HS-5 (cell line): ENCODE data around the gene ZNF473.
"Not testable (repeated sequence)": the region's sequence is repeated elsewhere in the genome, so short reads cannot be mapped to it uniquely, and the experiment has no call there.

Source experiments
- DNase-seq: peaks from one replicate; pipeline ENCODE4 v3.0.0-alpha.2; 2012; ENCODE audit warnings: low read depth

The ZNF473 gene

DNA sequence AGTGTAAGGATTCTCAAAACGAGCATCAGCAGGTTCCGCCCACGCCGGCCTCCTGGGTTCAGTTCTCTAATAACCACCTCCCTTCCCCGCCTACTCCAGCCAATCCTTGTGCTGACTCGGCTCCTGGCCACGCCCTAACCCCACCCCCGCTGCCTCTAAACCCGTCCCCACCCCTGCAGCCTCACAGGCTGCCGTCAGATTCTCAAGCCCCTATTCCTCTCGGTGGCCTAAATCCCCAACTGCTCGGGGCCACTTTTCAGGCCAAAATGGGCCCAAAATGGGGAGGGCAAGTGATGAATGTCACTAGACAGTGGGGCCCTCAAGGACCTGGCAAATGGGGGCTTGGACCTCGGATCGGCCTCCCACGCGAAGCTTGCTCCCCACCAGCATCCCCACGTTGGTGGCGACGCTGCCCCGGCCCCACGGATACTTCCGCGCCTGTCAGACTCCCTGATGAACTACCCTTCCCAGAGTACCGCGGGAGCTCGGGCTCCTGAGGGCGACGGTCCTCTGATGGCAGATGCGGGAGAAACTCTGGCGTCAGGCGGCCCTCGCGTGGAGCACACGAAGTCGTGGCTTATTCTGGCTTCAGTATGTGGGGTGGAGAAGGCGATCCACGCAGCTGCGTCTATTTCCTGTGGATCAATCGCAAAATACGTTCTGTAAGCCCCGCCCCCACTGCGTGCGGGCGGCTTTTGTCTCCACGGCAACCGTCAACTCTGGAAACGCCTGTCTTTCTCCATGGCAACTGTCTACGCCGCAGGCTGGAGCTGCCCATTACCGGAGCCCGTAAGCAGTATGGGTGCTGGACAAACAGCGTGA, 24.8 kb downstream of the ZNF473 start:
- DNase-seq = no peak

DNA sequence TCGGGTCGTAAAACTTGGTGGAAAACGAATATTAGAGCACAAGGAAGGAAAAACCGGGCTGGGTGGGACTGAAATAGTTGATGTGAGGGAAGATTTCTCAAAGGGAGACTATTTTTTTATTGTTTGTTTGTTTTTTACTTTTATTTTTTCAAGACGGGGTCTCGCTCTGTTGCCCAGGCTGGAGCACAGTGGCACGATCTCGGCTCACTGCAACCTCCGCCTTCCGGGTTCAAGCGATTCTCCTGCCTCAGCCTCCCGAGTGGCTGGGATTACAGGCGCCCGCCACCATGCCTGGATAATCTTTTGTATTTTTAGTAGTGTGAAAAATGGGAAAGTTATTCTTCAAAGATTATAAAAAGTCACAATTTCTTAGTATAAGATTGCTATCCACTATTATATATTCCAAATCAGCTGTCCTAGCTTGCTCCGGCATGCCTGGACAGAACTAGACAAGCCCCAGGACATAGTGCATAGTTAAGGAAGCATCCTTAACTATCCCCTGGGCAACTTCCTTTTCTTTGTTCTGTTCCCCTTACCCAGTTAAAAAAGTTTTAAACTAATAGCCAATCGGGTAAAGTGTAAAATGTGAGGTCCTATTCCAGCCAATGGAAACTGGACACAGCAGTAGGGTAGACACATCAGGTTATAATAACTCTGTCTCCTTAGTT, 25.6 kb downstream of the ZNF473 start:
- not testable (repeated sequence) for DNase-seq

DNA sequence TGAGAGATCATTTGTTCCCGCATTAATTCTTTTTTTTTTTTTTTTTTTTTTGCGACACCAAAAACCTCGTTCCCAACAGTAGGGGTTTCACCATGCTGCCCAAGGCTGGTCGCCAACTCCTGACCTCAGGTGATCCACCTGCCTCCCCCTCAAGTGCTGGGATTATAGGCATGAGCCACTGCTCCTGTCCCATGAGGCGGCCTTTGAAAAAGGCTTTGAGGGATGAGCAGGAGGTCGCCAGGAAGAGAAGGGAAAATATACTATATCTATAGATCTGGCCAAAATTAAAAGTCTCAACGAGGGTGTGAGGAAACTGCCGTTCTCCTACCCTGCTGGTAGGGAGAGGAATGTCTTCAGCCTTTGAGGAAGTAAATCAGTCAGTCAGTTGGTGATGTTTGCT, 26.2 kb downstream of the ZNF473 start:
- DNase-seq = no peak

DNA sequence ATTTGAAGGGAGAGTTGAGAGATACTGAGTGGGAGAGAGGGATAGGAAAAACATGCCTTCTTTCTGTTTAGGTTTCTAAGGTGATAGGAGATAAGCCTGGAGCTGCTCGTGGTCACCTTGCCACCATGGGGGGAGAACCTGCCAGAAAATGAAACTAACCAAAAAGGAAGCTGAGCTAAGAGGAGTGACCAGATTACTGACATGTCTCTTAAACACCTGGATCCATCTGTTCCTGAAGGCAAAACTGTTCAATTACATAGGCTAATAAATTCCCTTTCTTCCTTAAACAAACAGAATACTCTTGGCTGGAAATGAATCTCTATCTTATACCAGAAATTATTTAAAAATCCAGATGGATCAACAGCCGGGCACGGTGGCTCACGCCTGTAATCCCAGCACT, 27.3 kb downstream of the ZNF473 start:
- no peak for DNase-seq

DNA sequence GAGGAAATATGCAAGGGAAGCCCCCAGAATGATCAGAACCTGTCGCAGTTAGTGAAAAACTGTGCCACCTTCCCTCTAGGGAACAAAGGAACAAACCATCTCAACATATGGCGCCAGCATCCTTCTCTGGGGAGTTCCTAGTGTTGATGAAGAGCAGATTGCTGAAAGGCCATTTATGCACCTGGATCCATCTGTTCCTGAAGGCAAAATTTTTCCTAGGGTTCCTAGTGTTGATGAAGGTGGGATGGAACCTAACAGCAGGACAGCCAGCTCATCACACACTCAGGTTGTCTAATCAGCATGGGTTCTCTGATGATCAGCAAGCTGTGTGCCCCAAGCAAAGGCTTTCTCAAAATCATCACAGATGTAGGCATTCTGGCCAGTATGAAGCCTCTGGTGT, 32.6 kb downstream of the ZNF473 start:
- no peak for DNase-seq

DNA sequence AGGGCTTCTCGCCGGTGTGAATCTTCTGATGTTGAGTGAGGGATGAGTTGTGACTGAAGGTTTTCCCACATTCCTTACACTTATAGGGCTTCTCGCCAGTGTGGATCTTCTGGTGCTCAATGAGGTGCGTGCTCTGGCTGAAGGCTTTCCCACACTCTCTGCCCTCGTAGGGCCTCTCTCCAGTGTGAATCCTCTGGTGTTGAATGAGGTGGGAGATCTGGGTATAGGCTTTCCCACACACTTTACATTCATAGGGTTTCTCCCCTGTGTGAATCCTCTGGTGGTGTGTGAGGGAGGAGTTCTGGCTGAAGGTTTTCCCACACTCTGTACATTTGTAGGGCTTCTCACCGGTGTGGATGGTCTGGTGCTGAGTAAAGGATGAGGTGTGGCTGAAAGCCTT, 33.2 kb downstream of the ZNF473 start:
- DNase-seq = no peak

DNA sequence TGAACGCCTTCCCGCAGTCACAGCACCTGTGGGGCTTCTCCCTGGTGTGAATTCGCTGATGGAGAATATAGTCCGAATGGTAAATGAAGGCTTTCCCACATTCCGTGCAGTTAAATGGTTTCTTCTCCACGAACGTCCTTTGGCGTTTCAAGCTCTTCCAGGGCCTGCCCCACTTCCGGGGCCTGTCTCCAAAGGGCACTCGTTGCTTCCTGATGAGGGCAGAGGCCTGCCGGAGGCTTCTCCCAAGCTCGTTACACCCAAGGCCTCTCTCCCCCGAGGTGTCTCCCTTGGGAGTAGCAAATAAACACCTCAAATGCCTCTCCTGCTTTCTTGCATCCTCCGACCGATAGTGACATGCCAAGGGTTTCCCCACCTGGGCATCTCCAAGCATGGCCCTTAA, 34.3 kb downstream of the ZNF473 start:
- DNase-seq = no peak

DNA sequence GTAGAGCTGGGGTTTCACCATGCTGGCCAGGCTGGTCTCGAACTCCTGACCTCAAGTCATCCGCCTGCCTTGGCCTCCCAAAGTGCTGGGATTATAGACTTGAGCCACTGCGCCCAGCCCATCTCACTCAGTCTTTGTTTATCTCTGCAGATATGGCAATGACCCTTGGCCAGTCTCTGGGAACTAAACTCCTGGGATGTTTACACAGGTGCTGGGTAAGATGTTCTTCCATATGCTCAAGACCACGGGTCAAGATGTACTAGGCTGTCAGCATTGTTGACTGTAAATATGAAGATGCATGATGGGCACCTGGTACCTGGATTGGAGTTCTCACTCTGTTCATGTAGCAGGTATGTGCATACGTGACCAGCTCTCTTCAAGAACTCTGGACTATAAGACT, 35.8 kb downstream of the ZNF473 start:
- no peak for DNase-seq

DNA sequence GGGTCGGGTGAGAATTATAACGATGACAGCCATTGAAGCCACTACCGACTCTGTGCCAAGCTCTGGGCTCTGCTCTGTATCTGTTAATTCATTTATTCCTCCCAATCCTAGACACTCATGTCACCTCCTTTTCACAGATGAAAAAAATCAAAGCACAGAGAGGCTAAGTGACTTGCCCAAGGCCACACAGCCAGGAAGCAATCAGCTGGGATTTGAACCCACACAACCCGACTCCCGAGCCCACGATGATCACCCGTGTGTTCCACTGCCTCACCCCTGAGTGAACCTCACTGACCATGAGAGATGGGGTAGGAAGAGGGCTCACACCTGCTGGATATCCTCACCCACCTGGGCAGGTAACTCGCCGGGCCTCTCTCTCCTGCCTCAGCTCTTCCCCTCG, 40.1 kb downstream of the ZNF473 start:
- no peak for DNase-seq

DNA sequence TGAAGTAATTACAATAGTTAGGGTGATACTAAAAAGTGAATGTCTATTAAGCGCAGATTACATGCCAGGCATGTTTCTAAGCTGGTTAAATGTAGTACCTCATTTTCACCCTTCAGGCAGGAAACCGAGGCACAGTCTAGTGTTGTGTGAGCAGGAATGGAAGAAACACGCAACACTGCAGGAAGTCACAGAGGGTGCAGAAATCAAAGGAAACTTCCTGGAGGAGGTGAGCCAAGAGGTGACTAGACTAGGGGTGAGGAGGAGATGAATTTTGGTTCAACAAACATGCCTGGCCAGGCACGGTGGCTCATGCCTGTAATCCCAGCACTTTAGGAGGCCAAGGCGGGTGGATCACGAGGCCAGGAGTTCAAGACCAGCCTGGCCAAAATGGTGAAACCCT, 41.8 kb downstream of the ZNF473 start:
- no peak for DNase-seq

DNA sequence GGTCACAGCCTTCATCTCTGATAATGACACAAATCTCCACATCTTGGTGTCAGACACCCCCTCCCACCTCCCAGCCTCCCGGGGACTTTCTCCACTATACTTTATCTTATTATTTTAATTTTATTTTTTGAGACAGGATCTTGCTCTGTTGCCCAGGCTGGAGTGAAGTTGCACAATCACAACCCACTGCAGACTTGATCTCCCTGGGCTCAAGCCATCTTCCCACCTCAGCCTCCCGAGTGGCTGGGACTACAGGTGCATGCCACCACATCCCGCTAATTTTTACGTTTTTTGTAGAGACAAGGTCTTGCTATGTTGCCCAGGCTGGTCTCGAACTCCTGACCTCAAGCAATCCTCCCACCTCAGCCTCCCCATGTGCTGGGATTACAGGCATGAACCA, 42.6 kb downstream of the ZNF473 start:
- not testable (repeated sequence) for DNase-seq

DNA sequence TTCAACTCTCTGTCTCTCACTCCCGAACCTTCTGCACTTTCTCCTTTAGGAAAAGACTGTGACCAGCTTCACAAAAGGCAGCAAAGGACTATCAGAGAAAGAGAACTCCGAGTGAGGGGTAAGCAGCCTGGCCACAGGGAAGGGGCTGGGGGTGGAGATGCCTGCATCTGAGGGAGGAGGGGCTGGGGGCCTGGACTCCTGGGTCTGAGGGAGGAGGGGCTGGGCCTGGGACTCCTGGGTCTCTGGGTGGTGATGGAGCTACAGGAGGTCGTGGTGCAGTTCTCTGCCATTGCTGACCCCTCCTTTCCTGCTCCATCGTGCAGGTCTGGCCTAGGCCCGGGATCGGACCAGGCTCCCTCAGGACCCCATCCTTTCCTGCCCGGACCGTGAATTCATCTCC, 49.3 kb downstream of the ZNF473 start:
- not testable (repeated sequence) for DNase-seq

DNA sequence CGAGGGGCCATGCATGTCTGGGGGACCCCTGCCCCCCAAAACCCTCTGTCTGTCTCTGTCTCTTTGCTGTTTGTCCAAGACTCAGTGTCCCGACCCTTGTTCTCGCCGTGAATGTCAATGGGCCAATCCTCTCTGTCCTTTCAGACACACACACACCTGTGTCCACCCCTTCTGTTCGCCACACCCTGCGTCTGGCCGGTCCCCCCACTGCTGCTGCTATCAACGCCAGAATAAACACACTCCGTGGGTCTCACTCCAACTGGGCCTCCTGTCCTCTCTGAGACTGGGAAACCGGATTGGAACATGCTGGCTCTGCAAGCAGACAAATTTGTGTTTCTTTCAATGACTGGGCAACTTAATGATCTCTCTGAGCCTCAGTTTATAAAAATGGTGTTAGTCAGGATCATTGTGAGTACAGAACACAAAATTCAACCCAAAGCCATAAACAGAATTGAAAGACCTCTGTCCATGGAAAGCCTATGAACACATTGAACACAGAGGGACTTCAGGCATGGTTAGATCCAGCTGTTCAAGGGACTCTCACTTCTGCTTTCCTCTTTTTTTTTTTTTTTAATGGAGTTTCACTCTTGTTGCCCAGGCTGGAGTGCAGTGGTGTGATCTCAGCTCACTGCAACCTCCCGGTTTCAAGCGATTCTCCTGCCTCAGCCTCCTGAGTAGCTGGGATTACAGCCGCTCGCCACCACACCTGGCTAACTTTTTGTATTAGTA, 50.0 kb downstream of the ZNF473 start:
- not testable (repeated sequence) for DNase-seq

DNA sequence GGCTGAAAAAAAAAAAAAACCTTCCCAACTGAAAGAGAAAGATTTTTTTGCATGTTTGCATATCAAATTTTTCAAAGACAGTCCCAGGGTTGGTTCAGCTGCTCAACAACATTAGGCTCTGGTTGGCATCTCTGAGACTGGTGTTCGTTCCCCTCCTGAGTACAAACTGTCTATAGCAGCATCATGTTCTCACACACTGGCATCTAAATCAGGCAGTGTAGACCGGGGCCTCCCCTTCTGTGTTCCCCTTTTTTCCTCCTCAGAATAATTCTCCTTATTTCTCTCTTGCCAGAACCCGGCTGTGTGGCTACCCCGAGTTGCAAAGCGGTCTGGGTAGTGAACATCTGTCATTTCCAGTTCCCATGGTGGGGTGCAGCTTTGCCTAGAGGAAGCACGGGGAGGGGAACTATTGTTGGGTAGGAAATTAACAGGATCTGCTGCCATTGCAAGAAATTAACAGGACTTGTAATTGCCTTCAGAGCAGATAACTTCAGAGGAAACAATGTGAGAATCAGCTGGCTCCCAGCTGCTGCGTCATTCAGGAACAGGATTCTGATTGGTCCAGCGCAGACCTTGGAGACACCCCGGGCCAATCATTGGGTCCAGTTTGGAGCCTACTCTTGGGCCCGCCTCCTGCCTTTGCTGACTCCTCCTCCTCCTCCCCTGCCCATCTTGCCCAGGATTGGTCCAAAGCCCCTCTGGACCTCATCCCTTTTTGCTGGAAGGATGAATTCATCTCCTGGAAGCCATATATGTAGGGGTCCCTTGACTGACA, 51.0 kb downstream of the ZNF473 start:
- DNase-seq = not testable (repeated sequence)

DNA sequence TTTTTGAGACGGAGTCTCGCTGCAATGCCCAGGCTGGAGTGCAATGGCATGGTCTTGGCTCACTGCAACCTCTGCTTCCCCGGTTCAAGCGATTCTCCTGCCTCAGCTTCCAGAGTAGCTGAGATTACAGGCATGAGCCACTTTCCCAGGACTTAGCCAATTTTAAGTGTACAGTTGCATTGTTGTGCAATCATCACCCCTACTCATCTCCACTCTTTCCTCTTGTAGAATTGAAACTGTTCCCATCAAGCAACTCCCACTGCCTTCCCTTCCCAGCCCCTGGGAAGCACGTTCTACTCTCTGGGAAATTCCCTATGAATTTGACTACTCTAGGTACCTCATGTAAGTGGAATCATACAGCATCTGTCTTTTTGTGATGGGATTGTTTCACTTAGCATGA, 53.2 kb downstream of the ZNF473 start:
- not testable (repeated sequence) for DNase-seq

DNA sequence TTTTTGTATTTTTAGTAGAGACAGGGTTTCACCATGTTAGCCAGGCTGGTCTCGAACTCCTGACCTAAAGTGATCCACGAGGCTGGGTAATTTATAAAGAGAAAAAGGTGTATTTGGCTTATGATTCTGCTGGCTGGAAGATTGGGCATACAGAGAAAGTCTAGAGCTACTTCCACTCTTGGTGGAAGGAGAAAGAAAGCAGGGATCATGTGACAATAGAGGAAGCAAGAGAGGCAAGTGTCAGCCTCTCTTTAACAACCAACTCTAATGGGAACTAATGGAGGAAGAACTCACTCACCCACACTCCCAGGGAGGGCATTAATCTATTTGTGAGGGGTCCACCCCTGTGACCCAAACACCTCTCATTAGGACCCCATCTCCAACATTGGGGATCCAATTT, 58.6 kb downstream of the ZNF473 start:
- DNase-seq = not testable (repeated sequence)

DNA sequence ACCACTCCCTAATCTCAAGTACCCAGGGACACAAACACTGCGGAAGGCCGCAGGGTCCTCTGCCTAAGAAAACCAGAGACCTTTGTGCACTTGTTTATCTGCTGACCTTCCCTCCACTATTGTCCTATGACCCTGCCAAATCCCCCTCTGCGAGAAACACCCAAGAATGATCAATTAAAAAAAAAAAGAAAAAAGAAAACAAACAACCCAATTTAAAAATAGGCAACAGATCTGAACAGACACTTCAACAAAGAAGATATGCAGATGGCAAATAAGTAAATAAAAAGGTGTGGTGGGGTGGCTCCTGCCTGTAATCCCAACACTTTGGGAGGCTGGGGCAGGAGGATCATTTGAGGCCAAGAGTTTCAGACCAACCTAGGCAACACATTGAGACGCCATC, 61.3 kb downstream of the ZNF473 start:
- DNase-seq = not testable (repeated sequence)

DNA sequence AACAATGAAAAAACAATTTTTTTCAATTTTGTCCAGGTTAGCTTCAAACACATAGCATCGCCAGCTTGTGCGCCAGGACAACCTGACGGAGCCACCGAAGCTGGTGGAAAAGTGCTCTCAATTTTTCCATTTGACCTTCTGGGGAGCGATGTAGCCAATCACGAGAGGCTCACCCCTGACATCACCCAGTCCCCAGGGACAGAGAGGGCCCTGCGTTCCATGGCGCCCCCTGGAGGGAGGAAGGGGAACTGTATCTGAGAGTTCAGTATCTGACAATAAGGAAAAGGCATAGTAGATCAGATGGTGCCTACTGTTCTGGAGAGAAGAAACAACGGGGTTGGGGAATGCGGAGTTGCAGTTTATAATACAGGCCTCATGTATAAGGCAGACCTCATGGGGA, 64.9 kb downstream of the ZNF473 start:
- DNase-seq = not testable (repeated sequence)

DNA sequence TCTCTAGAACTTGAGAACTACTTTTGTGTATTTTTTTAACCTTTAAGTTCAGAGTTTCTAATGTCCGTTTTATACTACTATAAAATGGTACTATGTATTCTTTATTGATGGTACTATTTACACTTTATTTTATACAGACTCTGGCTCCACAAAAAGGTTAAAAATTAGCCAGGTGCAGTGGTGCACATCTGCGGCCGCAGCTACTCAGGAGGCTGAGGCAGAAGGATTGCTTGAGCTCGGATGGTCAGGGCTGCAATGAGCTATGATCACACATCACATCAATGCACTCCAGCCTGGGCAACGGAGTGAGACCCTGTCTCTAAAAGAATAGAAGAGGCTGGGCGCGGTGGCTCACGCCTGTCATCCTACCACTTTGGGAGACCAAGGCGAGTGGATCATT, 66.0 kb downstream of the ZNF473 start:
- not testable (repeated sequence) for DNase-seq

DNA sequence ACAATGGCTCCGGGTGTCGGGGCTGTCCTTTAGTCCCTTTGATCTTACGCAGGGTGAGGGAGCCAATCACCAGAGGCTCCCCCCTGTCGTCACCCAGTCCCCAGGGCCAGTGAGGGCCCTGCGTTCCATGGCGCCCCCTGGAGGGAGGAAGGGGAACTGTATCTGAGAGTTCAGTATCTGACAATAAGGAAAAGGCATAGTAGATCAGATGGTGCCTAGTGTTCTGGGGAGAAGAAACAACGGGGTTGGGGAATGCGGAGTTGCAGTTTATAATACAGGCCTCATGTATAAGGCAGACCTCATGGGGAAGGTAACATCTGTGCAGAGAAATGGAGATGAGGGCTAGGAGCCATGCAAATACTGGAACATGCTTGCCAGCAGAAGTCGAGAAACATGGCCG, 66.8 kb downstream of the ZNF473 start:
- not testable (repeated sequence) for DNase-seq

DNA sequence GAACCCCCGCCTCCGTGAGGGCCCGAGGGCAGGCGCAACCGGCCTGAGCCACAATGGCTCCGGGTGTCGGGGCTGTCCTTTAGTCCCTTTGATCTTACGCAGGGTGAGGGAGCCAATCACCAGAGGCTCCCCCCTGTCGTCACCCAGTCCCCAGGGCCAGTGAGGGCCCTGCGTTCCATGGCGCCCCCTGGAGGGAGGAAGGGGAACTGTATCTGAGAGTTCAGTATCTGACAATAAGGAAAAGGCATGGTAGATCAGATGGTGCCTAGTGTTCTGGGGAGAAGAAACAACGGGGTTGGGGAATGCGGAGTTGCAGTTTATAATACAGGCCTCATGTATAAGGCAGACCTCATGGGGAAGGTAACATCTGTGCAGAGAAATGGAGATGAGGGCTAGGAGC, 72.1 kb downstream of the ZNF473 start:
- not testable (repeated sequence) for DNase-seq

DNA sequence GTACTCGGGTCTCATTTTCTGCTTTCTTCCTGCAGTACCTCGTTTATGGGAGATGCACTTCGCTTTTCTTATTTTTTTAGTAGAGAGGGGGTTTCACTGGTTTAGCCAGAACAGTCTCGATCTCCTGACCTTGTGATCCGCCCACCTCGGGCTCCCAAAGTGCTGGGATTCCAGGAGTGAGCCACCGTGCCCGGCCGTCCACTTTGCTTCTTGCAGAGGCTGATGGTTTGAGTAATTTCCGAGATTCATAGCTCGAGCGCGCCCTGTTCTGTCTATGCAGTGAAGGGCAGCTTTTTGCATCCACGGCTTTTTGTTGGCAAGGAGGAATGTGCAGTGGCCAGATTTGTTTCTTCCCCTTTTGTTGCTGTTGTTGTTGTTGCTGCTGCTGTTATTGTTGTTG, 73.1 kb downstream of the ZNF473 start:
- DNase-seq = not testable (repeated sequence)
